Activated naive CD8-positive, alpha-beta T cell treated with anti-CD3 and anti-CD28 coated beads, Interleukin-2, amount 50 U/mL, for 24 hours (primary cell): Measurements from ENCODE around the gene PPM1B.

Experiments used
- ATAC-seq: fragments of 150-1000 bp; cut with Tn5 transposase; one replicate; pipeline ENCODE4 v1.10.0; 2021
- DNase-seq: peaks from one replicate; pipeline ENCODE4 v3.0.0; 2021
- H3K27ac Mint-ChIP-seq: one replicate; pipeline ENCODE4 v1.8.0; 2021; ENCODE audit warnings: mild to moderate bottlenecking, mixed read lengths
- H3K27me3 Mint-ChIP-seq: one replicate; pipeline ENCODE4 v1.8.0; 2021; ENCODE audit warnings: mixed read lengths
- H3K36me3 Mint-ChIP-seq: one replicate; pipeline ENCODE4 v1.8.0; 2021; ENCODE audit warnings: low read depth, mixed read lengths
- H3K4me1 Mint-ChIP-seq: one replicate; pipeline ENCODE4 v1.8.0; 2021; ENCODE audit warnings: mixed read lengths
- H3K4me3 Mint-ChIP-seq: one replicate; pipeline ENCODE4 v1.8.0; 2021; ENCODE audit warnings: mild to moderate bottlenecking, moderate library complexity, mixed read lengths
- H3K9me3 Mint-ChIP-seq: one replicate; pipeline ENCODE4 v1.8.0; 2021; ENCODE audit warnings: mixed read lengths

Gene PPM1B

DNA sequence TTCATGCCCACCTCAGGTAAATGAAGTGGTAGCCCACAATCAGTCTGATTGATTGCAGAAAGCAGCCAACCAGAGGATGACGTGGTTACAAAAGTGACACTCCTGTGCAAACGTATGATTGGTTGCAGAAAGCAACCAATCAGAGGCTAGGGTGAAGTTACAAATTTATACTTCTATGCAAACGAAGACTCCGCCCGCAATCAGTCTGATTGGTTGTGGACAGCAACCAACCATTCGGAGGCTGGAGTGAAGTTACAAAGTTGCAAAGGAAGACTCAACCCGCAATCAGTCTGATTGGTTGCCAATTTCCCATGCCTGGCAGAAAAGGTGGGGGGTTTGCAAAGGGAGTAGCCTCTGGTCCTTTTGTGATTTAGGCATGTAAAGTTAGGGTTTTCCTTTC is 102.6 kb downstream of the PPM1B start:
- DNase-seq = no peak

GRCh38 chr2:44273076-44273475 is 104.4 kb downstream of the PPM1B start:
- ATAC-seq = no peak
- no peaks in the 10 kb centered on the region for H3K27me3 Mint-ChIP-seq
- H3K4me1 Mint-ChIP-seq = no peaks in the 10 kb centered on the region
- no peaks in the 10 kb centered on the region for H3K9me3 Mint-ChIP-seq
- DNase-seq = no peak
- H3K27ac Mint-ChIP-seq = no peak overlapping the region
- H3K36me3 Mint-ChIP-seq = no peaks in the 10 kb centered on the region
- H3K4me3 Mint-ChIP-seq = no peak overlapping the region

More for the DNA sequence above, 102.6 kb downstream of the PPM1B start:
- Mint-ChIP-seq H3K36me3 (no peaks in the 10 kb centered on the region), H3K27ac (no peak overlapping the region), H3K4me3 (no peak overlapping the region), H3K4me1 (no peaks in the 10 kb centered on the region), H3K9me3 (no peaks in the 10 kb centered on the region), H3K27me3 (no peaks in the 10 kb centered on the region)
- ATAC-seq = no peak

DNA sequence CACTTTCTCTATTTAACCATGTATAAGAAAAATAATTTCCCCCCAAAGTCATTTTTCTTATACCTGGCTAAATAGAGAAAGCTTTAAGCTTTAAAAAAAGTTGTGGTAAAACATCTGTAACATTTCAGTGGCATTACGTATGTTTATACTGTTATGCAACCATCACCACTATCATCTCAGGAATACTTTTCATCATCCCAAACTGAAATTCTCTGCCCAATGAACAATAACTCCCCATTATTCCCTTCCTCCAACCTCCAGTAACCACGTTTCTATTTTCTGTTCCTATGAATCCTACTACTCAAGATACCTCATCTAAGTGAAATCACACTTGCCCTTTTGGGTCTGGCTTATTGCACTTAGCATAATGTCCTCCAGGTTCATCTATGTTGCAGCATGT is 104.9 kb downstream of the PPM1B start:
- Mint-ChIP-seq H3K36me3 (no peaks in the 10 kb centered on the region), H3K27ac (no peak overlapping the region), H3K4me1 (no peaks in the 10 kb centered on the region), H3K9me3 (no peaks in the 10 kb centered on the region), H3K27me3 (no peaks in the 10 kb centered on the region), H3K4me3 (no peak overlapping the region)
- no peak for DNase-seq
- no peak for ATAC-seq

DNA sequence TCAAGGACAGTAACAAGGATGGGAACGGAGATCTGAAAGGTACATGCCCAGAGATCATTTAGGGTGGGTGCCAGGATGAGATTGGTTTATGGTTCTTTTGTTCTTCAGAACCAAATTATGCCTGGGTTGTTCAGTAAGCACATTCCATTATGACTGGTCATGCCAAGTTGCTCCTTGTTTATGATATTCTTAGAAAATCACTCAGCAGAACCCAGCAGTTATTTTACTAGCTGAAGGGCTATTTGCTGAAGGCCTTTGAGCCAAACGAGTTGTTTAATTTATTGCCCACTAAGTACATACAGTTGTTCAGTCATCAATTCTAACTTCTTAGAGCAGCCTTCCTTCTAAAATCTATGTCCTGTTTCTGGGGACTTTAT is 107.2 kb downstream of the PPM1B start:
- Mint-ChIP-seq H3K36me3 (no peaks in the 10 kb centered on the region), H3K27me3 (no peaks in the 10 kb centered on the region), H3K9me3 (no peaks in the 10 kb centered on the region), H3K4me3 (no peak overlapping the region), H3K4me1 (no peaks in the 10 kb centered on the region), H3K27ac (no peak overlapping the region)
- DNase-seq = no peak
- ATAC-seq = no peak

GRCh38 chr2:44277541-44277940 is 108.9 kb downstream of the PPM1B start:
- no peaks in the 10 kb centered on the region for H3K36me3 Mint-ChIP-seq

DNA sequence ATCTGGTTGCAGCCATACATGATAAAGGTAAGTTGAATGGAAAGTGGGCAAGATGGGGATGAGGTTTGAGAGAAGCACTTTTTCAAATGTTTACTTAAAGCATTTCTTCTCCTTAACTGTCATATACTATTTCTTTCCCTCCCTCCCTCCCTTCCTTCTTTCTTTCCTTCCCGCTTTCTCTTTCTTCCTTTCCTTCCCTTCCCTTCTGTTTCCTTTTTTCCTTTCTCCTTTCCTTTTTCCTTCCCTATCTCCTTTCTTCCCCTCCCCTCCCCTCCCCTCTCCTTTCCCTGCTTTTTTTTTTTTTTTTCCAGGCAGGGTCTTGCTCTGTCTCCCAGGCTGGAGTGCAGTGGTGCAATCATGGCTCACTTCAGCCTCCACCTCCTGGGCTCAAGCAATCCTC is 112.2 kb downstream of the PPM1B start:
- no peak overlapping the region for H3K4me3 Mint-ChIP-seq
- no peak overlapping the region for H3K27ac Mint-ChIP-seq
- H3K36me3 Mint-ChIP-seq = no peaks in the 10 kb centered on the region
- no peaks in the 10 kb centered on the region for H3K4me1 Mint-ChIP-seq
- no peaks in the 10 kb centered on the region for H3K9me3 Mint-ChIP-seq
- ATAC-seq (no peak), DNase-seq (no peak)
- no peaks in the 10 kb centered on the region for H3K27me3 Mint-ChIP-seq

More at GRCh38 chr2:44277541-44277940, 108.9 kb downstream of the PPM1B start:
- ATAC-seq (no peak), DNase-seq (no peak)
- no peak overlapping the region for H3K27ac Mint-ChIP-seq
- H3K27me3 Mint-ChIP-seq = no peaks in the 10 kb centered on the region
- H3K9me3 Mint-ChIP-seq = no peaks in the 10 kb centered on the region
- no peak overlapping the region for H3K4me3 Mint-ChIP-seq
- H3K4me1 Mint-ChIP-seq = no peaks in the 10 kb centered on the region
